GM19043 (cell line): Measurements from ENCODE around the gene FKBP9.
"Not testable (repeated sequence)": the region's sequence is repeated elsewhere in the genome, so short reads cannot be mapped to it uniquely, and the experiment has no call there.

ENCODE experiments used
- ATAC-seq: cut with Tn5 transposase; IDR thresholded peaks from one replicate; pipeline ENCODE4 v1.9.1; 2021; ENCODE audit warnings: low read depth; ENCODE audit not compliant: unreplicated experiment

The FKBP9 gene

GRCh38 chr7:33003111-33003510, 45.9 kb downstream of the FKBP9 start:
- ATAC-seq = not testable (repeated sequence)

DNA sequence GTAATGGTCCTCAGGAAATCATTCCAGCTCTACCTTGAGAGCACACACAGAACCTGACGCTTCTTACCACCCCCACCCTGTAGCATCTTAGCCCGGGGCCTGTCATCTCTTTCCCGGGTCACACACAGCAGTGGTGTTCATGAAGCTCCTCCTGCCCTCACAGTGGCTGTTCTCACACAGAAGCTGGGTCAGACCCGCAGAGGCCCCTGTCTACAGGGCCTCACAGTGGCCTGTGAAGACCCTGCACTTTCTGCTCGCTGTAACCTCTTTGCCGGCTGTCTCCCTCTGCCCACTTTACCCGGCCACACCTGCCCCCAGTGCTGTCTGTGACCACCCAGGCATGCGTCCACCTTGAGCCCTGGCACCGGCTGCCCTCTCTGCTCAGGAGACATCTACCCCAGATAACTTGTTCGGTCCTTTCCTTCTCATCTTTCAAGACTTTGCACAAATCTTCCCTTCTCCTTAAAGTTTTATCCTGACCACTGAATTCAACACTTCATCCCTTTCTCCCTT, 46.9 kb downstream of the FKBP9 start:
- ATAC-seq = not testable (repeated sequence)

- ATAC-seq = not testable (repeated sequence)
Observed at GRCh38 chr7:33005193-33005592, 48.0 kb downstream of the FKBP9 start.

DNA sequence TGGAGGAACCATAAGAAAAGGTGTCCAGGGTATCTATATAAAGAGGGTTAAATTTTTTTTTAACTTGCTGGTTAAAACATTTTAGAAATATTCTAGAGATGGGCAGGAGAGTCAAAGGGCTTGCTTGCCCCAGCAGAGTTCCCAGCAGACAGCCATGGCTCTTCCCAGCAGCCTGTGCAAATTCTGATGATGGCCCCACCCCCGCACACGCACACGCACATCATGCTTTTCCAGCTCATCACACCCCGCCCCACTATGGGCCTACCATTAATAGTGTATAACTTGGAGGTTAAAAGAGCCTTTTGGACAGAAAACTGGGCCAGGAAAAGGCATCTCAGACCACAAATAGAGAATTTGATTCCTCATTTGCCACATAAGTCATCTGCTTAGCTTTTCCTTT, 48.5 kb downstream of the FKBP9 start:
- not testable (repeated sequence) for ATAC-seq

DNA sequence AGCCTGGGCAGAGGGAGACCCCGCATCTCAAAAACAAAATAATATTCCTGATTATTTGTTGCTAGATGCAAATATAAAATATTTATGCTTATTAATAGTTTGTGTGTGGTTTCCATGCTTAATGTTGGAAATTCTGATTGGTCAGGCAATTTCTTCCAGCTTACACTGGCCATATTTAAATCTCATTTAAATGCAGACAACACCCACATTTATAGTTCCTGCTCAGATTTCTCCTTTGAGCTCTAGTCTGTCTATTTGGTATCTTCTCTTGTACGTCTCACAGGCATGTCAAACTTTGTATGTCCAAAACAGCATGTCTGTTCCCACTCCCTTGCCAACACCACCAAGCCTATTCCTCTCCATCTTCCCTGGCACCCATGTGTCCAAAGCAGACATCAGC, 52.5 kb downstream of the FKBP9 start:
- no peak for ATAC-seq

GRCh38 chr7:33012364-33012763, 55.1 kb downstream of the FKBP9 start:
- no peak for ATAC-seq

DNA sequence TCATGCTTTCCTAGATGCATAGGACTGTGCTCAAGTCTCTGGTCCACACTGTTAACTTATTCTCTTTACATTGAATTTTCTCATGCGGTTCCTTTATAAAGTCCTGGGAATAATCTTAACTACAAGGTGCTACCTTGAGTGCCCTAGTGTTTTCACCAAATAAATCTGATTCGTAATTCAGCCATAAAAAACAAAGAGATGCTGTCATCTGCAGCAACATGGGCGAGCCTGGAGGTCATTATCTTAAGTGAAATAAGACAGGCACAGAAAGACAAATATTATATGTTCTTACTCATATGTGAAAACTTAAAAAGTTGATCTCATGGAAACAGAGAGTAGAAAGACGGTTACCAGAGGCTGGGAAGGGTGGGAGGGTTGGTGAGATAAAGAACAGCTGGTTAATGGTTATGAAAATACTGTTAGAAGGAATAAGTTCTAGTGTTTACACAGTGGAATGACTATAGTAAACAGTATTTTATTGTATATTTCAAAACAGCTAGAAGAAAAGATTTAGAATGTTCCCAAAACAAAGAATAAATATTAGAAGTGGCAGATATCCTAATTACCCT, 67.0 kb downstream of the FKBP9 start:
- ATAC-seq = no peak

DNA sequence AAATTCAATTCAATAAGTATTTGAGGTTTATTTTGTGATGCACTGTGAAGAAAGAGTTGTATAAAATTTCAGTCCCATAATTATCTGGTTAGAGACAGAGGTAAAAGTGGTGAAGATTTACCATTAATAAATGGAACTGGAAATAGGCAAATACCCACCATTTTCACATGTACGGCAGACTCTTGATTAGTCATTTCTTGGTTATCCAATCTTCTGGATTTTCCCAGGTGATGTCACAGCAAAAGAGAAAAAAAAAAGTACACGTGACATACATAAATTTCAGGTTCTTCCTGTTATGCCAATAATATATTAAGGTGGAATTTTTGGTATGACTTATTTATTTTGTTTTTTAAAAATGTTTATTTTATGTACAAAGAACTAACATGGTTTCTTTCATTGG, 78.5 kb downstream of the FKBP9 start:
- ATAC-seq = no peak

DNA sequence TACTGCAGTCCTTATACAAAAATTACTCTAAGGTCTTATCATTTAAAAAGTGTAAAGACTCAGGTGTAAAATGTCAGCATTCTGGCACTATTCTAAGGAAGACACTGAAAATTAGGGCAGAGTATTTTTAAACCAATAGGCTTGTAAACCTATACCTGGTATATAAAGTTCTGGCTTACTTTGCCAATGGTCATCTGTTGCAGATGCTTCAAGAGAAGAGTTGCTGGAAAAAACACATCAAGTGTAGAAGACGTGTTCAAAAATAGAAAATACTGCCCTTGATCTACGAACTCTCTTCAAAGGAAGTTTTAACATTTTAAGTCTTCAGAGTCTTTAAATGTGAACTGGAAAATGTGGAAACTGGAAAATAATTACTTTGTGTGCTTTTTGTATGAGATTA, 81.4 kb downstream of the FKBP9 start:
- no peak for ATAC-seq

DNA sequence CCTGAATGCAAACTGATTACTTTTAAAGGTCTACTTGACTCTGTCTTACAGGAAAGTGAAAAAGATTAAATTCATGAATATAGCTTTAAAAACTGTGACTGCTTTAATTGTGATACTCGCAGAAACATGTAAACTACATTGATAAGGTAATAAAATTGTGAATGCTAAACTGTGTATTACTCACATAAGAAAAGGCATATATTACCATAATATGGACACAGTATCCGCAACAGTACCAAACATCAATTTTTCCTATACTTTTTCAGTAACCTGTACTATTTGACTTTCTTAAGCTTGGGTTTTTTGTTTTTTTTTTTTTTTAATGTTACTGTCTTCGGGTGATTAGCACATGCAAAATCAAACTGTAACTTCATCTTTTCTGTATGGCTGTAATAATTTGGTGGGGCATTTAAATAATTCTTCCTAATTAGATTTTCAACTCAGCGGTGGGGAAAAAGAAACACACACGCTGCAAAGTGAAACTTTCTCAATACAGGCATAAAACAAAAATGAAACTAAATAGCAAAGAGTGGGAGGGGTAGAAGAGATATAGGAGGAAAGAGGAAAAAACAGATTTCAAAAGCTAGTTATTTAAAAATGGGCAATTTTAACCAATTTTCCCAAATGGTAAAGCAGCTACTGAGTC, 82.1 kb downstream of the FKBP9 start:
- no peak for ATAC-seq

- no peak for ATAC-seq
Observed at GRCh38 chr7:33039903-33040292, 82.7 kb downstream of the FKBP9 start.

- ATAC-seq = peak; percentile 91
Observed at GRCh38 chr7:33040803-33041516, 83.7 kb downstream of the FKBP9 start.

GRCh38 chr7:33041631-33042428, 84.6 kb downstream of the FKBP9 start:
- ATAC-seq = no peak

GRCh38 chr7:33043501-33044400, 86.5 kb downstream of the FKBP9 start:
- no peak for ATAC-seq

GRCh38 chr7:33044401-33044718, 87.1 kb downstream of the FKBP9 start:
- no peak for ATAC-seq

DNA sequence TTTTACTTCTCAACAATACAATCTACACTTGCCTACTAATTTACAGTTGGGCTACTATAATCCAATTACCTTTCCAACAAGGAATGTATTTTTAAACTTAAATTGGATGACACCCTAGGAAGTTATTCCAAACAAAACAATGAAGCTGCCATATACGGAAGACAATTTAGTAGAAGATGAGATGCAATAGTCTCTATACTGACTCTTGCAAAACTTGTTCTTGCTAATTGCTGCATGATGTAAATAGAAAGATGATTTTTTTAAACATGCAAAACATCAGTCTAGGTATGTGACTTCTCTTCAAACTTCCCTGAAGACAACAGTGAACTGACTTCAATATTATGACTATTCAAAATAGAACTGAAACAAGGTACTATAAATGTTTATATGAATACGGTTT, 87.7 kb downstream of the FKBP9 start:
- no peak for ATAC-seq

DNA sequence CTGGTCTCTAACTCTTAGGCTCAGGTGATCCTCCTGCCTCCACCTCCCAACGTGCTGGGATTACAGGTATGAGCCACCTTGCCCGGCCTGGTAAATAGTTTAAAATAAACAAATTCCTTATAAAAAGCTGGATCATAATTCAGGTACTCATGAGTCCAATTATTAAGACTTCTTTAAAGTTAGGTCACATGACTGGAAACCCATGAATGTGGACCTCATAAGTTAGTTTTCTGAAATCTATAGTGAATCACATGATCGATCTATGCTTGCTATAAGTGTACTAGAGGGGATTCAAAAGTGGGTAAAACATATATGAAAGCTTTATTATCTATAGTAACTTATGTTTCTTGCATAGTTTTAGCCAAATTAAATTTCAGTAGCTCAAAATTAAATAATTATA, 91.0 kb downstream of the FKBP9 start:
- ATAC-seq = no peak

- ATAC-seq = no peak
Observed at GRCh38 chr7:33048704-33049103, 91.5 kb downstream of the FKBP9 start.

DNA sequence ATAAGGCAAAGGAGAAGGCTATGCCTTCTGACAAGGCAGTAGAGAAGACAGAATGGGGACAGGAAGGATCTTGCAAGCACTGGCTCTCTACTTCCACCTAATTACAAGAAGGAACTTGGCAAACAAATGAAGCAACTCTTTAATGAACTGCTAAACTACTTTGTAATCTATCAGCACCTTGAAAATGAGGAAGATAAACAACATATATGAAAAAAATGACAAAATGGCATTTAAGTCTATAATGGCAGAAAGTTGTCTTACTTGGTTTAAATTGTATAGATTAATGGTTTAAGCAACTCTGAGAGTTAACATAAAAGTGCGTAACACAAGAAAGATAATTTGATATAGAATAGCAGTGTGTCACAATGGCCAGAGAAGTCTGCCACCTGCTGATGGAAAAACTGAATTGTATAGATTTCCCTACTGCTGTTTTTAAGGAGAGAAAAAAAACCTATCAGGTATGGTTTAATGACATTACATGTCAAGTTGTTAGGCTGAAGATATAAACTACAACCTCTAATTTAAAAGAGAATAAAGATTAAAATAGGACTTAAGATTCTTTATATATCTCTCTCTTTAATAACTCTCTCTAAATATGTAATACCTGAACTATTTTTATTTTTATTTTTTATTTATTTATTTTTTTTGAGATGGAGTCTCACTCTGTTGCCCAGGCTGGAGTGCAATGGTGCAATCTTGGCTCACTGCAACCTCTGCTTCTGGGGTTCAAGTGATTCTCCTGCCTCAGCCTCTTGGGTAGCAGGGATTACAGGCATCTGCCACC, 93.5 kb downstream of the FKBP9 start:
- peak; percentile 43 for ATAC-seq
